ENCODE results near the gene MED25. TPM values are rescaled to one million over a fixed set of nuclear protein-coding genes. Genes with fewer than 3 reads are reported as not detected.
A peak's percentile ranks its signal among the peaks of the same experiment; 100 is the strongest.

MED25 gene
- total RNA-seq, 2 donors from 2014 or later, result 55.6 to 56.1 TPM

GRCh38 chr19:49859682-49860335, 41.7 kb downstream of the MED25 start:
- no peaks in the 10 kb centered on the region for H3K9me3 Mint-ChIP-seq
- ATAC-seq (replicated peaks), result no peak
- H3K4me1 Mint-ChIP-seq, result peaks cover 4% of the 10 kb centered on the region
- H3K27ac Mint-ChIP-seq, result no peak overlapping the region
- H3K36me3 Mint-ChIP-seq (ENCODE audit: low read depth), result peaks cover 81% of the 10 kb centered on the region
- no peak overlapping the region for H3K4me3 Mint-ChIP-seq
- no peaks in the 10 kb centered on the region for H3K27me3 Mint-ChIP-seq

DNA sequence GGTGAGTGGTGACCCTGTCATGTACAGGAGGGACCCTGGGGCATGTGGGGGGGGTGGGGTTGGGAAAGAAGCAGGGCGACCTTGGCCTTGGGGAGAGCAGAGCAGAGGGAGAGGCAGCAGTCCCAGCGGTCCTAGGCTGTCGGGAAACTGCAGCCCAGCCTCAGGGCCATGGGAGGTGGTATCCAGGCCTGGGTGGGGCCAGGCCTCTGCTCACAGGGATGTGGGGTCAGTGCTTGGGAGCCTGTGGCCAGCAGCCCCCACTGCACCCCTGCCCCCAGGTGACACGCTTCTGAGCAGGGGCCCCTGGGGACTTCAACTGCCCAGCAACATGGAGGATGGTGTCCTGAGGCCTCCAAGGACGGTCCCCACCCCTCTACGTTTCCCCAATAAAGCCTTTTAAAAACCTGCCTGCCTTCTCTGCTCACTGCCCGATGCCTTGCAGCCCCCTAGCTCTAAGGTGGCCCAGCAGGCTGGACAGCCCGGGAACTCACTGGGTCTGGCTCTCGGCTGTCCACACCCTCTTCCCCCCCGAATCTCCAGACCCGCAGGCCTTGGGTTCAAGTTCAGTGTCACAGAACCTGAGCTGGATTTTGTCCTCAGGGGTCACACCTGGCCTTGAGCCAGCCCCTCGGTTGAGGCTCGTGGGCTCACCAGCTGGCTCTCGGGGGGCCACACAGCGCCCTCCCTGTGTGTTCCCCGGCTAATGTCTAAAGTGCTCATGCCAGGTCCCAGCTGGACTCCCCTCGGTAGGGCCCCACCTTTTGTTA, 42.4 kb downstream of the MED25 start:
- Mint-ChIP-seq H3K27me3 (no peaks in the 10 kb centered on the region), H3K9me3 (no peaks in the 10 kb centered on the region), H3K36me3 (ENCODE audit: low read depth) (peaks cover 83% of the 10 kb centered on the region), H3K4me1 (peaks cover 4% of the 10 kb centered on the region), H3K27ac (no peak overlapping the region), H3K4me3 (no peak overlapping the region)
- ATAC-seq (replicated peaks), result no peak

- no peaks in the 10 kb centered on the region for H3K27me3 Mint-ChIP-seq
- no peak overlapping the region for H3K4me3 Mint-ChIP-seq
- peaks cover 10% of the 10 kb centered on the region for H3K4me1 Mint-ChIP-seq
- no peak for ATAC-seq (replicated peaks)
- peaks cover 83% of the 10 kb centered on the region for H3K36me3 Mint-ChIP-seq (ENCODE audit: low read depth)
- H3K27ac Mint-ChIP-seq, result no peak overlapping the region
- H3K9me3 Mint-ChIP-seq, result no peaks in the 10 kb centered on the region
These were observed 43.0 kb downstream of the MED25 start for GRCh38 chr19:49861107-49861506.

DNA sequence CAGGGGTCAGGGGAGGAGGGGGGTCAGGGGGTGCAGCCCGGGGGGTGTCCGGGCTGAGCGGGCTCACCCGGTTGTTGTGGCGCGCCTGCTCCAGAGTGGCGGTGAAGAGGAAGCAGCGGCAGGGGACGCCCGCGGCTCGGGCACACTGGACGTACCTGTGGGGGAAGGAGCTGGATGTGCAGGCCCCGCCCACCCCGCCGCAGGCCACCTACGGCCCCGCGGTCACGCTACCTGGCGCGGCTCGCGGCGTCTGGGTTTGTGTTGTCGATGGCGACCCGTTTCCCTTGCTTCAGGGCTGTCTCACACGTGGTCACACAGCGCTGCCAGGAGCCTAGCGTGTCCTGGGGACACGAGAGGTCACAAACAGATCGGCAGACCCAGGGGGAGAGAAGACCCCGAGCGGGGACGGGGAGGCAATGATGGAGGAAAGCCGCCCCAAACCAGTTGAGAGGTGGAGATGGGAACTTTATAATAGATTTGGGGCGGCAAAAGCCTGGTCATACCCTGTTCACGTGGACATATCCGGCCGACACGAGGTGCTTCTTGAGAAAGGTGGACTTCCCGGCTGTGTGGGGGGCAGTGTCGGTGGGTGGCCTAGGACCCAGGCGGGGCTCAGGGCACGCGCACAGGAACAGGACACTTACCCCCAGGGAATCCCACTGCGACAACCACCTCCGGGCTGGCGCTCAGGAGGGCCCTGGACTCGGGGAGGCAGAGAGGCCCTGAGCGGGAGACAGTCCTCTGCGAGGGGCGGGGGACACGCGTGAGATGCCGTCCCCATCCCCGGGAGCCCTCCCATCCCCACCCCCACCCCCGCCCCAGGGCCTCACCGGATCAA, 43.7 kb downstream of the MED25 start:
- no peaks in the 10 kb centered on the region for H3K9me3 Mint-ChIP-seq
- H3K36me3 Mint-ChIP-seq (ENCODE audit: low read depth), result peaks cover 85% of the 10 kb centered on the region
- no peak overlapping the region for H3K27ac Mint-ChIP-seq
- peaks cover 16% of the 10 kb centered on the region for H3K4me1 Mint-ChIP-seq
- no peak overlapping the region for H3K4me3 Mint-ChIP-seq
- no peaks in the 10 kb centered on the region for H3K27me3 Mint-ChIP-seq
- no peak for ATAC-seq (replicated peaks)

GRCh38 chr19:49862391-49863253, 44.5 kb downstream of the MED25 start:
- no peaks in the 10 kb centered on the region for H3K27me3 Mint-ChIP-seq
- H3K4me1 Mint-ChIP-seq, result peaks cover 18% of the 10 kb centered on the region
- H3K36me3 Mint-ChIP-seq (ENCODE audit: low read depth), result peaks cover 87% of the 10 kb centered on the region
- no peaks in the 10 kb centered on the region for H3K9me3 Mint-ChIP-seq
- no peak overlapping the region for H3K27ac Mint-ChIP-seq
- H3K4me3 Mint-ChIP-seq, result no peak overlapping the region
- no peak for ATAC-seq (replicated peaks)

GRCh38 chr19:49863254-49863934, 45.3 kb downstream of the MED25 start:
- no peaks in the 10 kb centered on the region for H3K9me3 Mint-ChIP-seq
- no peak overlapping the region for H3K27ac Mint-ChIP-seq
- peaks cover 18% of the 10 kb centered on the region for H3K4me1 Mint-ChIP-seq
- H3K4me3 Mint-ChIP-seq, result no peak overlapping the region
- peaks cover 87% of the 10 kb centered on the region for H3K36me3 Mint-ChIP-seq (ENCODE audit: low read depth)
- ATAC-seq (replicated peaks), result no peak
- H3K27me3 Mint-ChIP-seq, result no peaks in the 10 kb centered on the region

DNA sequence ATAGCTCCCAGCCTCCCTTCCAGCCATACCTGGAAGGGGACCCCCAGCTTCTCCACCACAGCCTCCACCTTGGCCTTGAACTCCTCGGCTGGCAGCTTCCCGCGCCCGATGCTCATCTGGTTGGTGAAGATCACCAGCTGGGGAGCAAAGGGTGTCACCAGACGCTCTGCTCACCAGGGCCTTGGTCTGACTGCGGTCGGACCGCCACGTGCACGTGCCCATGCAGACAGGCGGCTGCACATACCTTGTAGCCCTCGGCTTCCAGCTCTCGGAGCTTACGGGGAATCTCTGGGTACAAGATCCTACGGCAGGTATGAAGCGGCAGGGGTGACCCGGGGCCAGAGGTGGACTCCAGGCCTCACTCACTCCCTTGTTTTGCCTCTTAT, 45.8 kb downstream of the MED25 start:
- Mint-ChIP-seq H3K27me3 (no peaks in the 10 kb centered on the region), H3K4me1 (peaks cover 18% of the 10 kb centered on the region), H3K4me3 (no peak overlapping the region), H3K36me3 (ENCODE audit: low read depth) (peaks cover 82% of the 10 kb centered on the region), H3K9me3 (no peaks in the 10 kb centered on the region), H3K27ac (no peak overlapping the region)
- ATAC-seq (replicated peaks), result no peak

- no peak overlapping the region for H3K4me3 Mint-ChIP-seq
- H3K27ac Mint-ChIP-seq, result peak overlapping the region; percentile 38
- H3K9me3 Mint-ChIP-seq, result no peaks in the 10 kb centered on the region
- ATAC-seq (replicated peaks), result no peak
- H3K27me3 Mint-ChIP-seq, result no peaks in the 10 kb centered on the region
- H3K4me1 Mint-ChIP-seq, result peaks cover 18% of the 10 kb centered on the region
- H3K36me3 Mint-ChIP-seq (ENCODE audit: low read depth), result peaks cover 75% of the 10 kb centered on the region
These were observed 46.8 kb downstream of the MED25 start for GRCh38 chr19:49864890-49865289.

DNA sequence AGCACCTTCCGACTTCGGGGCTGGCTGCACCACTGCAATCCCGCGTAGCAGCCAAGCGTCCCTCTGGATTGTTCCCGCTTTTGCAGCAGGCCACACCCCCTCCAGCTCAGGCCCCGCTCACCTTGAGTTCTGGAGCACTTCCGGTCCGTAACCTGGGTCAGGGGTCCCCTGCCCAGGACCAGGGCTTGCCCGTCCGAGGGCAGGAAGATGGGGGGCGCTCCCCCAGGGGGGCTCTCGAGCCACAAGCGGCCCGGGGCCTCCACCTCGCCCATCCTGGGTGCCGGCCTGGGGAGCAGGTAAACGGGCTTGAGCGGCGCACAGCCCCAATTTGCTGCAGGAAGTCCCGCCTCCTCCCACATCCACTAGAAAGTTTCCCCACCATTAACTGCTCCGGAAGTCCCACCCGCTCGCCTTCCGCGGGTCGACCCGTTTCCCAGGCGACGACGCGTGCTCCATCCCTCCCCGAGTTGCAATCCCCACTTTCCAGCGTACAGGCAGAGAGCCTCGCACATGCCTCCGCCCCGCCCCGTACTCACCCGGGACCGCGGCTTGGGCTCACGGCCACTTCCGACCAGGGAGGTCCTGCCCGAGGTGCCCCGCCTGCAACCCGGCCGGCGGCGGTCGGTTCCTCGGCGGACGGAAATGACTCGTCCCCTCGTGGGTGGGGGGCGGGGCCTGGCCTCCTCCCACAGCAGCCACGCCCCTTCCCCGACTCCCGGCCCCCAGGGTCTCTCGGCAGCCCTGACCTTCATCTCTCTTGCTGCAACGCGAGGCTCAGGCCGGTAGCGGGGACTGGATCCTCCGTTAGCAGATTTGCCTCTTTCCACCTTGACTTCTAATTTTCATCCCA, 49.1 kb downstream of the MED25 start, which contains the start of gene PNKP:
PNKP (minus strand) TSS at position 644 of the 850 bp plus-strand sequence; CDS start at position 272, 372 bp downstream.
- no peaks in the 10 kb centered on the region for H3K9me3 Mint-ChIP-seq
- no peaks in the 10 kb centered on the region for H3K27me3 Mint-ChIP-seq
- peak; percentile 56 for ATAC-seq (replicated peaks)
- peaks cover 28% of the 10 kb centered on the region for H3K4me1 Mint-ChIP-seq
- H3K27ac Mint-ChIP-seq, result peak within 1 kb of the TSS; percentile 92
- H3K4me3 Mint-ChIP-seq, result no peak within 1 kb of the TSS
- H3K36me3 Mint-ChIP-seq (ENCODE audit: low read depth), result peaks cover 62% of the 10 kb centered on the region

GRCh38 chr19:49869009-49869483, 51.0 kb downstream of the MED25 start:
- peaks cover 63% of the 10 kb centered on the region for H3K36me3 Mint-ChIP-seq (ENCODE audit: low read depth)
- no peak overlapping the region for H3K4me3 Mint-ChIP-seq
- peak; percentile 2 for ATAC-seq (replicated peaks)
- no peaks in the 10 kb centered on the region for H3K27me3 Mint-ChIP-seq
- peaks cover 23% of the 10 kb centered on the region for H3K4me1 Mint-ChIP-seq
- H3K9me3 Mint-ChIP-seq, result no peaks in the 10 kb centered on the region
- no peak overlapping the region for H3K27ac Mint-ChIP-seq

GRCh38 chr19:49869484-49870308, 51.6 kb downstream of the MED25 start:
- Mint-ChIP-seq H3K36me3 (ENCODE audit: low read depth) (peaks cover 63% of the 10 kb centered on the region), H3K9me3 (no peaks in the 10 kb centered on the region), H3K4me1 (peaks cover 23% of the 10 kb centered on the region), H3K27me3 (no peaks in the 10 kb centered on the region), H3K27ac (no peak overlapping the region), H3K4me3 (no peak overlapping the region)
- peak; percentile 81 for ATAC-seq (replicated peaks)

DNA sequence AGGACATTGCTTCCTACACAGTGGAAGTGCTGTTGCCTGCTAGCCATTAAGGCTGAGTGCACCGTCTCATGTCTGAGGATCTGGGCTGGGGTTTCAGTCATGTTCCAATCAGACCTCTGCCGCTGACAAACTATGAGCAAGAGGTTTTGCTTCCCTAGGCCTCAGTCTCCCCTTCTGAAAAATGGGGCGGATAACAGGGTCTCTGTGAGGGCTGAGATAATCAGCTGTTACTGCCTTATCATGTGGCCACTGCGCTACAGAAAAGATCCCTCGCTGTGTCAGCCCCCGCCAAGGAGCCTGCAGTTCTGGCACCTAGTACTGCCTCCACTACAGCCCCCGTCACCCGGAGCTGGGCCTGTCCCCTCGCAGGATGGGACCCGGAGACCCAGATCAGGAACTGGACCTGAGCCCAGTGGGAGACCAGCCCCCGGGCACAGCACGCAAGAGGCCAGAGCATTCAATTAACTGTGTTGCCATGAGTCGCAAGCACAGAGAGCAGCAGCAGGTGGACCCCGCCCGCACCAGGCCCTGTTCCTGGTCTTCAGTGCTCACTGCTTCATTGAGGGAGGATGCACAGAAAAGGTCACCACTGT, 52.3 kb downstream of the MED25 start:
- Mint-ChIP-seq H3K4me1 (peaks cover 25% of the 10 kb centered on the region), H3K27ac (no peak overlapping the region), H3K36me3 (ENCODE audit: low read depth) (peaks cover 59% of the 10 kb centered on the region), H3K9me3 (no peaks in the 10 kb centered on the region), H3K4me3 (no peak overlapping the region), H3K27me3 (no peaks in the 10 kb centered on the region)
- no peak for ATAC-seq (replicated peaks)

Data from activated T-helper 17 cell treated with anti-CD3 and anti-CD28 coated beads, Interleukin-2, amount 50 U/mL, for 72 hours (primary cell).